ENCODE data around the gene MTPN.

MTPN gene

DNA sequence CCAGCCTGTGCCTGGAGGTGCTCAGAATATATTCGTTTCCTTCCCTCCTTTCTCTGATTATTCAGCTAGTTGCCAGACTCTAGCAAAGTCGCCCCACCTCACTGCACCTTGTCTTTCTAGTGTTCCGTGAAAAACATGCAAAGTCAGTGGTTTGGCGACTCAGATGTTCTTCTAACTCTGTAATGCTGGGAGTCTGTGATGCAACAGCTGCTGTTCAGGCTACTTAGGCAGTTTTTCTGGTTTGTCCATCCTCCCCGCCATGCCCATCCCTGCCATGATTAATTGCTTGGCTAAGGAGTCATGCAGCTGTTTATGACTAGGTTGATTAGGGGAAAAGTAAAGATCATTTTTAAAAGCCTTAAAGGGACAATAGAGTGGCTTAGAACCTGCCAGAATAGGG is 99.4 kb downstream of the MTPN start:
- peak; percentile 45 for DNase-seq
